Measurements from ENCODE around the gene PRKCE. TPM values are rescaled to one million over a fixed set of nuclear protein-coding genes. Genes with fewer than 3 reads are reported as not detected.

The PRKCE gene
- total RNA-seq, 1 experiment from 2014 or later, result 4.4 TPM

GRCh38 chr2:45786836-45787357 is 135.4 kb downstream of the PRKCE start:
- TF ChIP-seq, protein P1, sequence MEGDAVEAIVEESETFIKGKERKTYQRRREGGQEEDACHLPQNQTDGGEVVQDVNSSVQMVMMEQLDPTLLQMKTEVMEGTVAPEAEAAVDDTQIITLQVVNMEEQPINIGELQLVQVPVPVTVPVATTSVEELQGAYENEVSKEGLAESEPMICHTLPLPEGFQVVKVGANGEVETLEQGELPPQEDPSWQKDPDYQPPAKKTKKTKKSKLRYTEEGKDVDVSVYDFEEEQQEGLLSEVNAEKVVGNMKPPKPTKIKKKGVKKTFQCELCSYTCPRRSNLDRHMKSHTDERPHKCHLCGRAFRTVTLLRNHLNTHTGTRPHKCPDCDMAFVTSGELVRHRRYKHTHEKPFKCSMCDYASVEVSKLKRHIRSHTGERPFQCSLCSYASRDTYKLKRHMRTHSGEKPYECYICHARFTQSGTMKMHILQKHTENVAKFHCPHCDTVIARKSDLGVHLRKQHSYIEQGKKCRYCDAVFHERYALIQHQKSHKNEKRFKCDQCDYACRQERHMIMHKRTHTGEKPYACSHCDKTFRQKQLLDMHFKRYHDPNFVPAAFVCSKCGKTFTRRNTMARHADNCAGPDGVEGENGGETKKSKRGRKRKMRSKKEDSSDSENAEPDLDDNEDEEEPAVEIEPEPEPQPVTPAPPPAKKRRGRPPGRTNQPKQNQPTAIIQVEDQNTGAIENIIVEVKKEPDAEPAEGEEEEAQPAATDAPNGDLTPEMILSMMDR (IDR thresholded peaks at IDR 0.05; ENCODE audit: insufficient read depth in 1 of 2, low read depth in 1 of 2, low read length in 1 of 2, severe bottlenecking in 1 of 2, unreplicated experiment in 1 of 2), result no peak
- no peak overlapping the region for H3K27ac Mint-ChIP-seq (ENCODE audit: unreplicated experiment)
- H3K4me3 ChIP-seq (ENCODE audit: low read depth, low read length), result no peak overlapping the region
- CTCF ChIA-PET, result interaction anchor here (0.6 to 1.4 kb wide), 2 partner anchors 8 to 230 kb away, joined by 3 to 4 read pairs; no protein-coding TSS in a partner anchor
- BruUV-seq (replicated peaks), result no TSS peak
- H3K9me3 ChIP-seq, result no peaks in the 10 kb centered on the region
- POLR2A ChIA-PET, result no interaction called here
- H3K4me1 Mint-ChIP-seq (ENCODE audit: low read depth, unreplicated experiment), result no peaks in the 10 kb centered on the region
- H3K9me3 Mint-ChIP-seq (ENCODE audit: unreplicated experiment), result no peaks in the 10 kb centered on the region
- H3K4me3 Mint-ChIP-seq (ENCODE audit: unreplicated experiment), result no peak overlapping the region
- DNase-seq, result no peak
- no peaks in the 10 kb centered on the region for H3K27me3 ChIP-seq (replicated peaks; ENCODE audit: control insufficient read depth, insufficient read depth, low read length)
- H3K4me1 ChIP-seq, result no peaks in the 10 kb centered on the region
- peaks cover 2% of the 10 kb centered on the region for H3K27me3 Mint-ChIP-seq (ENCODE audit: insufficient read depth, unreplicated experiment)
- no peaks in the 10 kb centered on the region for H3K36me3 Mint-ChIP-seq (ENCODE audit: insufficient read depth, unreplicated experiment)
- intact Hi-C loops (cut with micrococcal nuclease; ENCODE audit: unreplicated experiment), result no loop called here
- no peaks in the 10 kb centered on the region for H3K36me3 ChIP-seq (ENCODE audit: control insufficient read depth, insufficient read depth, low read length)

- Mint-ChIP-seq H3K4me1 (ENCODE audit: low read depth, unreplicated experiment) (no peaks in the 10 kb centered on the region), H3K36me3 (ENCODE audit: insufficient read depth, unreplicated experiment) (no peaks in the 10 kb centered on the region), H3K27ac (ENCODE audit: unreplicated experiment) (no peak overlapping the region), H3K9me3 (ENCODE audit: unreplicated experiment) (no peaks in the 10 kb centered on the region), H3K27me3 (ENCODE audit: insufficient read depth, unreplicated experiment) (peaks cover 2% of the 10 kb centered on the region), H3K4me3 (ENCODE audit: unreplicated experiment) (no peak overlapping the region)
- intact Hi-C loops (cut with micrococcal nuclease; ENCODE audit: unreplicated experiment), result no loop called here
- no peaks in the 10 kb centered on the region for H3K27me3 ChIP-seq (replicated peaks; ENCODE audit: control insufficient read depth, insufficient read depth, low read length)
- TF ChIP-seq, protein P1 (IDR thresholded peaks at IDR 0.05; ENCODE audit: insufficient read depth in 1 of 2, low read depth in 1 of 2, low read length in 1 of 2, severe bottlenecking in 1 of 2, unreplicated experiment in 1 of 2), result no peak
- H3K36me3 ChIP-seq (ENCODE audit: control insufficient read depth, insufficient read depth, low read length), result no peaks in the 10 kb centered on the region
- CTCF ChIA-PET, result interaction anchor here (1.4 kb wide), 1 partner anchor 10 kb away, joined by 4 read pairs; no protein-coding TSS in a partner anchor
- H3K4me3 ChIP-seq (ENCODE audit: low read depth, low read length), result no peak overlapping the region
- BruUV-seq (replicated peaks), result no TSS peak
- H3K9me3 ChIP-seq, result no peaks in the 10 kb centered on the region
- no peak for DNase-seq
- POLR2A ChIA-PET, result no interaction called here
- H3K4me1 ChIP-seq, result no peaks in the 10 kb centered on the region
Measured at GRCh38 chr2:45788401-45788800, 136.9 kb downstream of the PRKCE start.

DNA sequence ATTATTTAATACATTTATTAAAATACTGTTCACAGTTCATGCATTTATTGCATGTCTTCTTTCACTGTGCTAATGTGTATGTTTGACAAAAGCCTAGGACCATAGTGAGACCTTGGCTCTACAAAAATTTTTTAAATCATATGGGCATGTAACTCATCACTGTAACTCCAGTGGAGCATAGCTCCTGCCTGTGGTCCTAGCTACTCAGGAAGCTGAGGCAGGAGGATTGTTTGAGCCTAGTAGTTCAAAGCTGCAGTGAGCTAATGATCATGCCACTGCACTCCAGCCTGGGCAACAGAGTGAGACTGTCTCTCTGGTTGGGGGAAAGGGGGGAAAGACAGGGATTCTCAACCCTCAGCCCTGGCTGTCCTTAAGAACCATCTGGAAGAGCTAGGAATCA is 137.8 kb downstream of the PRKCE start:
- DNase-seq, result no peak
- intact Hi-C loops (cut with micrococcal nuclease; ENCODE audit: unreplicated experiment), result no loop called here
- Histone ChIP-seq H3K4me1 (no peaks in the 10 kb centered on the region), H3K9me3 (no peaks in the 10 kb centered on the region), H3K27me3 (replicated peaks; ENCODE audit: control insufficient read depth, insufficient read depth, low read length) (no peaks in the 10 kb centered on the region), H3K36me3 (ENCODE audit: control insufficient read depth, insufficient read depth, low read length) (no peaks in the 10 kb centered on the region), H3K4me3 (ENCODE audit: low read depth, low read length) (no peak overlapping the region)
- BruUV-seq (replicated peaks), result no TSS peak
- Mint-ChIP-seq H3K27ac (ENCODE audit: unreplicated experiment) (no peak overlapping the region), H3K36me3 (ENCODE audit: insufficient read depth, unreplicated experiment) (no peaks in the 10 kb centered on the region), H3K9me3 (ENCODE audit: unreplicated experiment) (no peaks in the 10 kb centered on the region), H3K4me1 (ENCODE audit: low read depth, unreplicated experiment) (no peaks in the 10 kb centered on the region), H3K4me3 (ENCODE audit: unreplicated experiment) (no peak overlapping the region), H3K27me3 (ENCODE audit: insufficient read depth, unreplicated experiment) (peaks cover 2% of the 10 kb centered on the region)
- ChIA-PET POLR2A (no interaction called here), CTCF (no interaction called here)
- TF ChIP-seq, protein P1 (IDR thresholded peaks at IDR 0.05; ENCODE audit: insufficient read depth in 1 of 2, low read depth in 1 of 2, low read length in 1 of 2, severe bottlenecking in 1 of 2, unreplicated experiment in 1 of 2), result no peak

Data from Caco-2 (cell line).